PC-3 (cell line): ENCODE data around the gene DDI2. TPM values are rescaled to one million over a fixed set of nuclear protein-coding genes. Genes with fewer than 3 reads are reported as not detected.

Experiments used
- ATAC-seq: fragments of 200-7000 bp; cut with Tn5 transposase; 2 replicates; pipeline ENCODE4 v1.9.1; 2020; ENCODE audit warnings: mild to moderate bottlenecking, moderate library complexity
- BruUV-seq: library from RNA; stranded (reverse); fragments of 400-500 nt; replicated peaks from 2 replicates; lab custom pipeline; 2021; lab: Mats Ljungman, UMichigan
- CTCF ChIA-PET: fragments of 300-600 bp; sonication (Branson Sonifier 250); formaldehyde crosslinking; loops from one replicate; lab custom pipeline; 2022; ENCODE audit warnings: antibody characterized with exemption; lab: Charles Lee
- POLR2A ChIA-PET: fragments of 300-600 bp; sonication (Branson Sonifier 250); formaldehyde crosslinking; loops from one replicate; lab custom pipeline; 2022; ENCODE audit warnings: antibody characterized with exemption; ENCODE audit not compliant: unreplicated experiment; lab: Charles Lee
- DNase-seq: peaks from one replicate; pipeline ENCODE4 v3.0.0-alpha.2; 2015
- H2AFZ ChIP-seq: fragments of 300-600 bp; sonication (generic); 2 replicates; pipeline ENCODE4 v1.6.0; 2016; ENCODE audit warnings: antibody characterized with exemption, low read length
- H3F3A ChIP-seq: fragments of 300-600 bp; sonication (generic); one replicate; pipeline ENCODE4 v1.6.0; 2017; ENCODE audit warnings: antibody characterized with exemption, low read length, control low read depth, mild to moderate bottlenecking; ENCODE audit not compliant: unreplicated experiment
- H3K27ac ChIP-seq: fragments of 300-600 bp; sonication (generic); 2 replicates; pipeline ENCODE4 v1.5.1; 2016; ENCODE audit warnings: mild to moderate bottlenecking, low read length
- H3K27me3 ChIP-seq: fragments of 300-600 bp; sonication (generic); 2 replicates; pipeline ENCODE4 v1.6.1; 2016; ENCODE audit warnings: low read length, mixed read lengths
- H3K36me3 ChIP-seq: fragments of 300-600 bp; sonication (generic); 2 replicates; pipeline ENCODE4 v1.6.1; 2016; ENCODE audit warnings: low read depth, mixed run types, low read length, mixed read lengths
- H3K4me1 ChIP-seq: fragments of 300-600 bp; sonication (generic); 2 replicates; pipeline ENCODE4 v1.5.1; 2016; ENCODE audit warnings: low read length; ENCODE audit not compliant: insufficient read depth
- H3K4me2 ChIP-seq: fragments of 300-600 bp; sonication (generic); 2 replicates; pipeline ENCODE4 v1.6.0; 2016; ENCODE audit warnings: low read length
- H3K4me3 ChIP-seq: fragments of 300-600 bp; sonication (generic); 2 replicates; pipeline ENCODE4 v1.5.1; 2016; ENCODE audit warnings: mild to moderate bottlenecking, low read length, mixed read lengths
- H3K79me2 ChIP-seq: fragments of 300-600 bp; sonication (generic); 2 replicates; pipeline ENCODE4 v1.6.1; 2017; ENCODE audit warnings: low read length, mixed read lengths
- H3K9ac ChIP-seq: fragments of 300-600 bp; sonication (generic); 2 replicates; pipeline ENCODE4 v1.6.0; 2016; ENCODE audit warnings: mild to moderate bottlenecking, low read length
- H3K9me2 ChIP-seq: fragments of 300-600 bp; sonication (generic); replicated peaks from 2 replicates; pipeline ENCODE4 v1.6.1; 2016; ENCODE audit warnings: mixed run types, low read length, mixed read lengths
- H3K9me3 ChIP-seq: fragments of 300-600 bp; sonication (generic); 2 replicates; pipeline ENCODE4 v1.6.1; 2016; ENCODE audit warnings: low read length, mixed read lengths
- H4K20me1 ChIP-seq: fragments of 300-600 bp; sonication (generic); 2 replicates; pipeline ENCODE4 v1.6.1; 2016; ENCODE audit warnings: low read length, mixed read lengths
- EZH2 ChIP-seq: fragments of 300-600 bp; sonication (generic); IDR thresholded peaks from one replicate; pipeline ENCODE4 v1.6.1; 2017; ENCODE audit warnings: antibody characterized with exemption, mild to moderate bottlenecking, low read length; ENCODE audit not compliant: unreplicated experiment
- EZH2phosphoT487 ChIP-seq: fragments of 300-600 bp; sonication (generic); IDR thresholded peaks from 2 replicates; pipeline ENCODE4 v1.6.1; 2018; ENCODE audit warnings: mild to moderate bottlenecking, antibody characterized with exemption, low read length, borderline replicate concordance
- intact Hi-C: fragments of 100-400 bp; cut with micrococcal nuclease; formaldehyde crosslinking; loops from 2 replicates; pipeline ENCODE4 v1.9.0; 2023
- total RNA-seq: library from RNA; depleted of rRNA; stranded (reverse); fragments of >200 nt; gene quantifications from 2 replicates; pipeline ENCODE4 v1.2.3, GENCODE V29; 2014
- TF ChIP-seq, protein P1 (sequence below): fragments of 300-600 bp; sonication (generic); conservative IDR thresholded peaks from 2 replicates; pipeline ENCODE4 v1.5.1; 2017; ENCODE audit warnings: antibody characterized with exemption, low read depth, mild to moderate bottlenecking, low read length

The DDI2 gene
- total RNA-seq, 1 experiment from 2014 or later, result 15.0 TPM

DNA sequence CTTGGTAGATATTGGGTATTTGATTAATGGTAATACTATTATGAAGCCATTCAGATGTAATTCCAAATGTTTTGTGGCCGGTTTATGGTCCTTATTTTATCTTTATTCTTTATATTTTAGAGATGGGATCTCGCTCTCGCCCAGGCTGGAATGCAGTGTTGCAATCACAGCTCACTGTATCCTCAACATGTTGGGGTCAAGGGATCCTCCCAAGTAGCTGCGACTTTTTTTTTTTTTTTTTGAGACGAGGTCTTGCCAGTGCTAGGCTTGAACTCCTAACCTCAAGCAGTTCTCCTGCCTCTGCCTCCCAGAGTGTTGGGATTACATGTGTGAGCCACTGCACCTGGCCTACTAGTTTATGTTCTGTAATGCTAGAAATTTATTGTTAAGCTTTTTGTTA lies 4.7 kb downstream of the DDI2 start:
- H3K79me2 ChIP-seq, result peaks cover 92% of the 10 kb centered on the region
- DNase-seq (no peak), ATAC-seq (no peak)
- H3K27me3 ChIP-seq, result no peaks in the 10 kb centered on the region
- no peak overlapping the region for H3K4me3 ChIP-seq
- no peaks in the 10 kb centered on the region for H3K9me3 ChIP-seq
- no peaks in the 10 kb centered on the region for H3K9me2 ChIP-seq
- H2AFZ ChIP-seq, result no peak overlapping the region
- no peak for TF ChIP-seq EZH2phosphoT487
- TF ChIP-seq EZH2, result no peak
- TF ChIP-seq, protein P1, sequence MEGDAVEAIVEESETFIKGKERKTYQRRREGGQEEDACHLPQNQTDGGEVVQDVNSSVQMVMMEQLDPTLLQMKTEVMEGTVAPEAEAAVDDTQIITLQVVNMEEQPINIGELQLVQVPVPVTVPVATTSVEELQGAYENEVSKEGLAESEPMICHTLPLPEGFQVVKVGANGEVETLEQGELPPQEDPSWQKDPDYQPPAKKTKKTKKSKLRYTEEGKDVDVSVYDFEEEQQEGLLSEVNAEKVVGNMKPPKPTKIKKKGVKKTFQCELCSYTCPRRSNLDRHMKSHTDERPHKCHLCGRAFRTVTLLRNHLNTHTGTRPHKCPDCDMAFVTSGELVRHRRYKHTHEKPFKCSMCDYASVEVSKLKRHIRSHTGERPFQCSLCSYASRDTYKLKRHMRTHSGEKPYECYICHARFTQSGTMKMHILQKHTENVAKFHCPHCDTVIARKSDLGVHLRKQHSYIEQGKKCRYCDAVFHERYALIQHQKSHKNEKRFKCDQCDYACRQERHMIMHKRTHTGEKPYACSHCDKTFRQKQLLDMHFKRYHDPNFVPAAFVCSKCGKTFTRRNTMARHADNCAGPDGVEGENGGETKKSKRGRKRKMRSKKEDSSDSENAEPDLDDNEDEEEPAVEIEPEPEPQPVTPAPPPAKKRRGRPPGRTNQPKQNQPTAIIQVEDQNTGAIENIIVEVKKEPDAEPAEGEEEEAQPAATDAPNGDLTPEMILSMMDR, result no peak
- H3K4me1 ChIP-seq, result peaks cover 28% of the 10 kb centered on the region
- H3K36me3 ChIP-seq, result peaks cover 7% of the 10 kb centered on the region; the same call in 1 of the 2 replicates
- H4K20me1 ChIP-seq, result peaks cover 42% of the 10 kb centered on the region
- peaks cover 4% of the 10 kb centered on the region for H3F3A ChIP-seq
- CTCF ChIA-PET, result interaction anchor here (0.7 kb wide), 1 partner anchor 26 kb away, joined by 10 read pairs; no protein-coding TSS in a partner anchor
- no peak overlapping the region for H3K27ac ChIP-seq
- POLR2A ChIA-PET, result no interaction called here
- no peak overlapping the region for H3K9ac ChIP-seq
- no peak overlapping the region for H3K4me2 ChIP-seq
- intact Hi-C loops, result no loop called here
- BruUV-seq, result no TSS peak

DNA sequence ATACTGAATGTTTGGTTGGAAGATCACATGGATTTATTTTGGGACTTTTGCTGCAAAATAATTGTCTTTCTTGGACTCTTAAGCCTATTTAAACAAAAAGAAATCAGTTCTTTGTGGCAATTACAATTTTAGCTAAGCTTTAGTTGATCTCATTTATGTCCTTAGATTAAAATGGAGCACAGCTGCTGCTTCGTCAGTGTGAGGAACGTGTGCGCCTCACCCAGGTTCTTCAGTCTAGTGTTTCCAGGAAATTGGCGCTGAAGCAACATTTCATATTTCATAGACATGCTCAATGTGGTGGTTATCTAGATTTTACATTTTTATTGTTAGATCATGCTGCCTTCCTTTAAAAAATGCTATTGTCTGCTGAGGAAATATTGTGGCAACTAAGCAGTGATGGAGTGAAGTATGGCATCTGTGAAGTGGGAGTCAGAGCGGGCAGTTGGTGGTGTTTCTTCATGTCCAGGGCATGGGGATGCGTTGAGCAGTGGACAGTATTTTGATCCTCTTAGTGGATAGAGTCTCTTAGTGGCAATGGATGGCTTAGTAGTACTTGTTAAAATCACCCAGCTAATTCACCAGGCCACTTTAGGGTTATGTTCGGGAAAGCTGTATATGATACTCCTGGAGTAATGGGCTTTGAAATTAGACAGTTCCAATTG lies 5.6 kb downstream of the DDI2 start:
- CTCF ChIA-PET, result interaction anchor here (0.6 to 0.7 kb wide), 2 partner anchors 27 to 86 kb away, joined by 4 to 10 read pairs; no protein-coding TSS in a partner anchor
- H4K20me1 ChIP-seq, result peaks cover 42% of the 10 kb centered on the region

More for the DNA sequence above, 5.6 kb downstream of the DDI2 start:
- Histone ChIP-seq H3K4me2 (no peak overlapping the region), H3K9ac (no peak overlapping the region), H3F3A (peaks cover 4% of the 10 kb centered on the region), H3K9me2 (no peaks in the 10 kb centered on the region), H3K27ac (no peak overlapping the region), H3K4me3 (no peak overlapping the region), H2AFZ (no peak overlapping the region), H3K4me1 (peaks cover 28% of the 10 kb centered on the region), H3K9me3 (no peaks in the 10 kb centered on the region), H3K27me3 (no peaks in the 10 kb centered on the region), H3K36me3 (peaks cover 15% of the 10 kb centered on the region), H3K79me2 (peaks cover 90% of the 10 kb centered on the region)
- BruUV-seq, result no TSS peak
- intact Hi-C loops, result no loop called here
- DNase-seq, result no peak
- POLR2A ChIA-PET, result interaction anchor here (0.7 kb wide), 1 partner anchor 27 kb away, joined by 3 read pairs; no protein-coding TSS in a partner anchor
- ATAC-seq, result no peak
- TF ChIP-seq, protein P1, result no peak
- no peak for TF ChIP-seq EZH2
- no peak for TF ChIP-seq EZH2phosphoT487
